Measurements from ENCODE around the gene CYP26B1.

Gene CYP26B1

DNA sequence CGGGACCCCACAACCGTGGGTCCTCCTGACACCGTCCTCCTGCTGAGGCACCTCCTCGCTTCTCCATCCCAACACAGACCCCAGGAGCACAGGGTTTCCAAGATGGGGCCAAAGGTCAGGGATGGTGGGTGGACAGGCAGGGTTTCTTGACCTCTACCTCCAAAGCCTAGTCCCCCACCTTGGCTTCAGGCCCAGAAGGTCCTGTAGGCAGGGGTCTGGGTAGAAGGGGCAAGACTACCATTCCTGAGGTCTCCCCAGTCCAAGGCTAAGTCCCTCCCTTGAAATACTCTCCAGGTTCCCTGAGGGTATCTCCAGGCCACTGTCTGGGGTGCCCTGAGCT lies 7.1 kb downstream of the CYP26B1 start:
- no peak for DNase-seq

DNA sequence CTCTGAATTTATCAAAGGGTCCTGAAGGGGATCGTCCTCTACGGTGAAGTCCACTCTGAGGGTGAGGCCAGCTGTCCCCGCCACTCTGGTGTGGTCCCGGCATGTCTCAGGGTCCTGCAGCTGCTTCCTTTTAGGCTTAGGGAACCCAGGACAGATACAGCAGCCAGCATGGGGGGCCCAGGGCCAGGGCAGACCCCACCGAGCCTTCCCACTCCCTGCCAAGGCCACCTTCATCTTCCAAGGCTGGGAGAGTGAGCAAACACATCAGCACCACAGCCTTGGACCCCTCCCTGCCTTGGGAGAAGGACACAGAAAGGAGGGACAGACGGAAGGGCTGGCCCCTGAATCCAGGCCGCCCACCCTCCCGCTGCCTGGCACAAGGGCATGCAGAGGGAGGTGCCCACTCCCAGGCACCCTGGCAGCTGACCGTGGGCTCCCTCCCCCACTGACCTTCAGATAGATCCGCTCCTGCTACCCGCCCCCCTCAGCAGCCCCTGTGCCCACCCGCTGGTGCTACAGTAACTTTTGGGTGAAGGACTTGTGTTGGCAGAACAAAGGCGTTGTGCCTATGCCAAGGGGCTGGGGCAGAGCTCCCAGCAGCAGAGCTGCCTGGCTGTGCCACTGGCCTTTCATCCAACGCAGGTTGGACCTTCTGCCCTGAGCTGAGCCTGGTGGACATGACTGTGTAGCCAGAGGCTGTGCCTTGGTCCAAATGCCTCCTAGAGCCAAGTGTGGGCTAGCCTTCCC lies 7.6 kb downstream of the CYP26B1 start:
- no peak for DNase-seq

DNA sequence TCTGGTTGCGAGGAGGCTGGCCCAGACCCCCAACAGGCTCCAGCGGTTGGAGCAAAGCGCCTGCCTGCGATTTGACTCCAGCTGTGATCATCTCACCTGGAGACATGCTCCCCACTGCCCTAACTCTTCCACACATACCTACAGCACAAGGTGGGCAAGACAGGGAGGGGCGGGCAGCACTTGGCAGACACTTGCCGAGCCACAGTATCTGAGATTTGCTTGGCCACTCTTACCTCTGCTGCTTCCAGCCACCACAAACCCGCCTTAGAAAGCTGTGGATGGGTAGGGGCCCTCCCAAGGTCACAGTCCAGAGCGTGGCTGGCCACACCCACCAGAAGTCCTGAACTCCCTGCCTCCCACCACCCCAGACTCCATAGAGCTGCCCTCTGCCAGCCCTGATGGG lies 8.2 kb downstream of the CYP26B1 start:
- DNase-seq: no peak

DNA sequence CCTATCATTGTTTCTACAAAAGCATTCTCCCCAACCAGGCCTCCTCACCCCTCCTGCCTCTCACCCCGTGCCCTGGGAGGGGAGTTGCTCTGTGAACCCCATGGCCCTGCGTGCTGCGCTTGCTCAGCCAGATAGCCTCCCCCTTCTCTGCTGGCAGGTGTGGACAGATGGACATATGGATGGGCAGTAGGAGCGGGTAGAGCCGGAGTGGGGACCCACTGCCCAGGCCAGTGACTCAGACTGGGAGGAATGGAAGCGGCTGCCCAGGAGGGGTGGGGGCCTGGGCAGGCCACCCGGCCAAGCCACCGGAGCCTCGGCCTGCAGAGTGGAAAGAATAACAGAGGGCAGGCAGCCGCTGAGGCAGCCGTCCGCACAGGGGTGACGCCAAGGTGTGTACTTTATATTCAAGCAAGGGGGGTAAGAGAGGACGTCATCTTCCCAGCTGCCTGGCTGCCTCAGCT lies 8.7 kb downstream of the CYP26B1 start:
- no peak for DNase-seq

DNA sequence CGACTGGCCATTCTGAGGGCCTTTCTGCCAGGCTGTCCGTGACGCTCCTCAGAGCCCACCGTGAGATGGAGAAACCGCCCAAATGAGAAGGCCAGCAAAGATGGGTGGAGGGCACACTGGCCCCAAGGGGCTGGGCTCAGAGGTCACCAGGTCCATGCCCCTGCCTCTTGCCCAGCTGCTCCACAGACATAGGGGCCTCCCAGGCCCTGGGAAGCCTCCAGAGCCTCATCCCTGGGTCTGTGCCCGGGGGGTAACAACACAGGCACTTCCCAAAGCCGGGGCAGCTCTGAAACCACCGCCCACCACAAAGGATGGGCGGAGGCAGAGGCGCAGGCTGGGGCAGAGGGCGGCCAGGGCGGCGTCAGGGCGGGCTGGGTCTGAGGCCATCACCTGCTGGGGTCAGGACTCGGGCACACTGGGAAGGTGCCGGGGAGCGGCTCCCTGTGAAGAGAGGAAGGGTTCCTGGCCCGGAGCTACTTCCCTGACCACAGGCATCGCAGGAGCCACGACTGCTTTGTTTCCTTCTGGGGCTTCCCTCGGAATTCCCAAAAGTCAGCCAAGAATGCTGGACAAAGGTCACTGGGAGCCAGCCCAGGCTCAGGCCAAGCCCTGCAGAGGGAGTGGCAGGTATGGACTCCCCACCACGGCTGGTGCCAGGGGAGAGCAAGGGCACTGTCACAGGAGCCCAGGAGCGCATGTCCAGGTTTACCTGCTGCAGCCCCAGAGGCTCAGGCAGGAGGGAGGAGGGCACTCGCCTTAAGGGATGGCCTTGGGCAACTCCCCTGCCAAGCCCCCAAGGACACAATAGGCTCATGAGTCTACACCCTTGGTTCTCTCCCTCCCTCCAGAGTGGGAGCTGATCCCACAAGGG lies 9.4 kb downstream of the CYP26B1 start:
- no peak for DNase-seq

DNA sequence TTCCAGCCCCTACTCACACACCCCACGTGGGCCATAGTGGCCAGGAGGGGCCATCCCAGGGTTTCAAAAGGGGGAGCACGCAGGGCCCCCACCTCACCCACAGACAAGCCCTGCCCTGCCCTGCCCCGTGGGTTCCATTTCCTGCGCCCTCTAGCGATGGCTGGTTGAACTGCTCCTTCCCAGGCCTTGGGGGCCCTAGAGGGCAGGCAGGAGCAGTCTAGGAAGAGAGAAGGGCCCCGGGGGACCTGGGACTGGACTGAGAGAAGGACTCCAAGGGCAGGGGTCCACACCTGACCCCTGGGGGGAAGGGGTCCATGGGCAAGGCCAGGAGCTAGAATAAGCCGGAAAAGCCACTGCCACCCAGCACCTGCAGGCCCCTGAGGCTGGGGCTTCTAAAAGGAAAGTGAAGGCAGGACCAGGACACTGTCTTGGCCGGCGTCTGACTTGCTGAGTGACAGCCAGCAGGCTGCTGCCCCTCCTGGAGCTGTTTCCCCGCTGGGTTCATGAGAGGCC lies 10.1 kb downstream of the CYP26B1 start:
- peak; percentile 27 for DNase-seq

DNA sequence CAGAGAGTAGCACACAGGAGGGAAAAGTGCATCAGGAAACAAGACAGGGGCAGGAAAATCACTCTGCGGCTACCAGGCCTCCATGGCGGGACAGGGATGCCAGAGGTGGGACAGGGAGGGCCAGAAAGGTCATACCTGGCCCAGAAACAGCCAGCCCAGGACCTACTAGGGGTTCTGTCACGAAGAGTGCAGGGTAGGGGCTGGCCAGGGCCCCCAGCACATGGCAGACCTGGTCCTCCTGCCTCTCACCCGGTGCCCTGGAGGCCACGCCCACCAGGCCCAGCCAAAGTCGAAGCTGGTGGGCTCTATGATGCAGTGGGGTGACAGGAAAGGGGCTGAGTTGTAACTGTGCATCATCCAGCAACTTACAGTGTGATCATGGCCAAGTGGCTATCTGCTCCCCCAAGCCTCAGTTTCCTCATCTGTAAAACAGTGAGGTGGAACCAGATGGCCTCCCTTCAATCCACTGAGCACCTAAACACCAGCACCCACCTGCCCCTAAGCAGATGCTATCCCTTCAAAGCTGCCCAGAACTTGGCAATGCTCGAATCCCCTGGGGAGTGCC lies 10.6 kb downstream of the CYP26B1 start:
- DNase-seq: no peak

DNA sequence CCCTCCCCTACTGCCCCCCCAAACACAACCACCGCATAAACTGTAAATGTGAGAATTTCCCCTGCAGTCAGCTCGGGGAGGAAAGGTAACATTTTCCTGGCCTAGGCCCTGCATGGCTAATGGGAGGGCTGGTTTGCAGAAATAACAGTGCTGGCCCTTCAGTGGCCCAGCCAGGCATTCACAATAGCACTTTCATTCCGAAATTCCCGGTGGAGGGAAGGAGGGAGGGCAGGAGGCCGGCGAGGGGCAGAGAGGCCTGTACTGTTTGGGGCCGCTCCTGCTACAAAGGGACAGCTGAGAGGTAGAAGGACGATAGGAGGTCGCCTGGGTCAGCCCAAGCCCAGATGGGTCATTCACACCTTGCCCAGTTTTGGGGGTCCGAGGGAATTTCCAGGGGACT lies 11.3 kb downstream of the CYP26B1 start:
- DNase-seq: no peak

DNA sequence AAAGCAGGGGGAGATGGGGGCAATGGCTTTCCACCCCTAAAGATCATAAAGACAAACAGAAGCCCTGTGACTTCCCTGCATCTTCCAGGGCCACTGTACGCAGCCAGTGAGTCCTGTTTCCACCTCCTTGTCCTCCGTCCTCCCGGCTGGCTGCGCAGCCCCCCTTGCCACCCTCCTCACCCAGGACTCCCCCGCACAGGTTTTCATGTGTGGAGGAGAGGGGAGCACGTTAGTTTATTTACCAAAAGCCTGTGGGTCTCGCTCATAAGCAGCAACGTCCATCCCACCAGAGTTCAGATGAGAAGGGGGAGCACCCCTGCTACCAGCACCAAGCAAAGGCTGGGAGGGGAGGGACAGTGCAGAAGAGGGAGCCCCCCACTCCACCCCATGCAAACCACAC lies 11.7 kb downstream of the CYP26B1 start:
- DNase-seq: no peak

DNA sequence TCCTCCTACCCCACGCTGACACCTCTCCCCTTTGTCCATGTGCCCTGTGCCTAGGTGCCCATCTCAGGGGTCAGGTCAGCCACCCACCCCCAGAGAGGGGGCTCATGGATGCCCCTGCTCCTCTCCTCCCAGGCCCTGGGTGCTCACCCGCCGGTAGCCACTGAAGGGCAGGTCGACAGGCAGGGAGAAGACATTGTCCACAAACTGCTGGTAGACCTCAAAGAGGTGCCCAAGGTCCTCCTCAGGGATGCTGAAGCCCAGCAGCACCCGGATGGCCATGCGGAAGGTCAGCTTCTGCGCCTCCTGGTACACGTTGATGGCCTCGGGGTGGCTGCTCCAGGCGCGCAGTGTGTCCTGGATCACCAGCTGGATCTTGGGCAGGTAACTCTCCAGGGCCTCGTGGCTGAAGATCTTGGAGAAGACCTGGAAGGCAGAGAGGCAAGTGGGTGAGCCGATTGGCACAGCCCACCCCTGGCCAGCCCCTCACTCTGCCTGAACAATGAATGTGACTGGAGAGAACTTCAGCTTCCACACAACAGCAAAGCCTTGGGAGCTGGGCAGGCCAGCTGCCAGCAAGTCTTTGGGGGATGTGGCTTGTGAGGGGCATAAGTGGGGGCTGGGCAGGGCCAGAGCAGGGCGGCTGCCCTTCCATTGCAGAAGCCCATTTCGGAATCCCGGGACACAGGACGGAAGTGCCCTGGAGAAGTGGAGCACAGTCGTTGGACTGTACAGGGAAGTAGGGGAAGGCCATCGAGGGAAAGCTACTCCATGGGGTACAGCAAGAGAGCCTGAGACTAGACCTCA lies 12.5 kb downstream of the CYP26B1 start:
- no peak for DNase-seq

DNA sequence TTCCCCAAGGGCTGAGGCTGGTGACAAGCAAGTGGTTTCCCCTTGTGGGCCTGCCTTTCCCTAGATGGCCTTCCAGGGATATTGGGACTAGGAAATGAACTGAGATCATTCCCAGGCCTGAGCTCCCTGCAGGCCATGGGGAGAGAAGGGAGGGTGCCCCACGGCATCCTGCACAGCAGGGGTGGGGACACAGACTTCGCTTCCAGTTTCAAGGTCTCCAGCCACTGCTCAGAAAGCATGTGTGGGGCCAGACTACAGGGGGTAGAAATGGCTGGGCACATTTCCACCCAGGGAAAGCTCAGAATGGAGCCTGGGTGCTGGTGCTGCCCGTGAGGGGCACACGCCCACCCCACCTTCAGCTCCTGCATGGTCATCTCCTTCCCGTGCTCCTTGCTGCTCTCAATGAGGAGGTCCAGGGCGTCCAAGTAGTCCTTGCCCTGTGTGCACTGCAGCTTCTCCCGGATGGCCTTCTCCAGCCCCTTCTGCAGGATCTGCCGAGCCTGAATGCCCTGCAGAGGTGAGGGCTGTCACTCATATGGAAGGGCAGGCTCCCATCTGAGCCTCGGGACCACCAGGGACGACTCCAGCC lies 13.2 kb downstream of the CYP26B1 start:
- DNase-seq: no peak

DNA sequence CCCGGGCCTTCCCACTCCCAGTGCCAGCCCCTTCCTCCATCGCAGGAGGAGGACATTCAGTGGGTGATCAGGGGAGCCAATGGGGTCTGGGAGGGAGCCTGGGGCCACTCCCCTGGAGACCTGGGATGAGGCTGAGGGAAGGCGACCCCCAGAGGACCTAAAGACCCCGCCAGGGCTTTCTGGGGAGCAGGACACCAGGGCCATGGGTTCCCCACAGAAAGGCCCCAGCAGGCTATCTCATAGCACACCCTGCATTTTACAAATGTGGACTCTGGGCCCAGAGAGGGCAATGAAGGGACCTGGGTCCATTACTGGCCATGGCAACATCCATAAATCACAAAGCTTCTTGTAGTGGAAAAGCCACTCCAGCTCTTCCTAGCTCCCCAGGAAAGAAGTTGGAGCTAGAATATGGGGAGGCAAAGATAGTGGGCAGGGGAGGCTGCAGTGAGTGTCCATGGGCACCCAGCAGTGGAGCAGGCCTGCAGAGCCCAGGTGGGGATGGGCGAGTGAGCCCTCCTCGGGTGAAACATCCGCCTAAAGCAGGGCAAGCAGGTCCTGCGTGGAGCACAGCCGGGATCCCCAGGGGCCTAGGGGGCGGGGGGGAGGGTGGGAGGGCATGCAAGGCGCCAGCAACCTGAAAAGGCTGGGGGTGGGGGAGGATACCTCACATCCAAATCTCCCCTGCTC lies 13.8 kb downstream of the CYP26B1 start:
- DNase-seq: no peak

DNA sequence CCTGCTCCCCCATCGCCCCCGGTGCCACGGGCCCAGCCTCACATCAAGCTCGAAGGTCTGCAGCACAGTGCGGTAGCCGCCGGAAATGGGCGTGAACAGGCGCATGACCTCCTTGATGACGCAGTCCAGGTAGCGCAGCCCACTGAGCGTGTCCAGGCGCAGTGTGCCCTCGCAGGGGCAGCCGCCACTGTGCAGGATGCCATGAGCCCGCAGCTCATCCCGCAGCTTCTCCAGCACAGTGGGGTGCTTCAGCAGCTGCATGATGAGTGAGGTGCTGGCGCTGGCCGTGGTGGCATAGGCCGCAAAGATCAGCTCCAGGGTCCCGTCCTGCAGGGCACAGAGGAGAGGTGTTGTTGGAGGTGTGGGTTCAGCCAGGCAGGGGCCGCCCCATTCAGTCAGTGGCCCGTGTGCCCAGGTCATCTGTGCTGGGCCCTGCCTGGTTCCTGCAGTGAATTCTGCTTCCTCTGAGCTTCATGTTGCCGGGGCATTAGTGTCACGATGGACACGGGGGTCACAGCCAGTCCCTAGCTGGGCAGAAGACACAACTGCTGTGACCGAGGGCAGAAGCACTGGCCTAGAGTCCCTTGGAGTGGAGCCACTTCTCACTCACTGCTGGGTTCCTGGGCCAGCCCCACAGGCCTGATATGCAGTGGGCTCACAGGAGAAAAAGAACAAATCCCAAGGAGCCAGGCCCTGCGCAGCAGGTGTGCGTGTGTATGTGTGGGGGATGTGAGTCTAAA lies 14.5 kb downstream of the CYP26B1 start:
- DNase-seq: no peak

DNA sequence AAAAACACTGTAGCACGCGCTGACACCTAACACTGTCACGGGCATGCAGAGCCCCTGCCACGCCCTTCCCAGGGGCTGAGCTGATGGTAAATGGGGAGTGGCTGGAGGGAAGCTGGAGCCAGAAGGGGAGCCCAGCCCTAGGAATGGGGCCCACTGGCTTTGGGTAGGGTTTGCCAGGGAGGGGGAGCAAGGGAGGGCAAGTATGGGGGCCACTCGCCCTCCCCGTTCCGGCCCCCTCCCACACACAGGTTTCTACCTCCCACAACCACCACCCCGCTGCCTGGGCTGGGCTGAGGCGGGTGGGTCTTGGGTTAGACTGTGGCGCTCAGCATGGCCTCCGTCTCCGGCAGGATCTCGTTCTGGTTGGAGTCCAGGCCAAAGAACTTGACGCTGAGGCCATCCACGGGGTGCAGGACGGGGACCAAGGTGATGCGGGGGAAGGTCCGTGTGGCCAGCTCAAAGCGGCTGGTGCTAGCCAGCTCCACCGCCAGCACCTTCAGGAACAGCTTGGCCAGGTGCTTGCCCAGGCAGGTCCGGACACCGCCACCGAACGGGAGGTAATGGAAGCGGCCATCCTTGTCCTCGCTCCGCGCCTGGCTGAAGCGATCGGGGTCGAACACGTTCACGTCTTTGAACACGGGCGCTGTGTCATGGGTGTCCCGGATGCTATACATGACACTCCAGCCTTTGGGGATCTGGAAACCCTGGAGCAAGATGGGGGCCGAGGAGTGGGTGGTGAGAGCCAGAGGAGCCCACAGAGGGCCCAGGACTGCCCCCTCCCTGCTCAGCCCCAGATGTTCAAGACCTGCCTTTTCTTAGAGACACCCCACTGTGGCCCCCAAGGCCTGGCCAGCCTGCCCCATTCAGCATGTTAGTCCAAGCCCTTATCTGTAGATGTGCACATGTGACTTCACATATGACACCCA lies 15.5 kb downstream of the CYP26B1 start:
- DNase-seq: no peak

DNA sequence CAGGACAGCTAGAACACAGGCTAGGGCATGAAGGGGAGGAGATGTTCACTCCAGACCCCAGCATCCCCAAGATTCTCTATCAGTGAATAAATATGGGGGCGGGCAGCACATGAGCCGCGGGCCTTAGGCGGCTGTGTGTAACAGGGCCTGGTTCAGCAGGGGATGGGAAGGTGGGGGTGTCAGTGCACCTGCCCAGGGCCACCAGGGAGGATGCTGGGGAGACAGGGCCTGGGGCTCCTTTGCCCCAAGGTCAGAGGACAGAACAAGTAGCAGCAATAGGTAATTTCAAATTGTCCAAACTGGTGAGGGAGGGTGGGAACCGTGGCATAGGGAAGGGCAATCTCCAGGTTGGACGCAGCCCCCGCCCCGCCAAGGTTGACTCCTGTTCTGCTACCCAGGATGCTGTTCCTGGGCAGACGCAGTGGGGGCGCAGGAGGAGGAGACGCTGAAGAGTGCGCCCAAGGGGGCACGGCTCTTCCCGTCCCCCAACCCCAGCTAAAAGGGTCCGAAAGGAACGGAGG lies 16.2 kb downstream of the CYP26B1 start:
- DNase-seq: no peak

DNA sequence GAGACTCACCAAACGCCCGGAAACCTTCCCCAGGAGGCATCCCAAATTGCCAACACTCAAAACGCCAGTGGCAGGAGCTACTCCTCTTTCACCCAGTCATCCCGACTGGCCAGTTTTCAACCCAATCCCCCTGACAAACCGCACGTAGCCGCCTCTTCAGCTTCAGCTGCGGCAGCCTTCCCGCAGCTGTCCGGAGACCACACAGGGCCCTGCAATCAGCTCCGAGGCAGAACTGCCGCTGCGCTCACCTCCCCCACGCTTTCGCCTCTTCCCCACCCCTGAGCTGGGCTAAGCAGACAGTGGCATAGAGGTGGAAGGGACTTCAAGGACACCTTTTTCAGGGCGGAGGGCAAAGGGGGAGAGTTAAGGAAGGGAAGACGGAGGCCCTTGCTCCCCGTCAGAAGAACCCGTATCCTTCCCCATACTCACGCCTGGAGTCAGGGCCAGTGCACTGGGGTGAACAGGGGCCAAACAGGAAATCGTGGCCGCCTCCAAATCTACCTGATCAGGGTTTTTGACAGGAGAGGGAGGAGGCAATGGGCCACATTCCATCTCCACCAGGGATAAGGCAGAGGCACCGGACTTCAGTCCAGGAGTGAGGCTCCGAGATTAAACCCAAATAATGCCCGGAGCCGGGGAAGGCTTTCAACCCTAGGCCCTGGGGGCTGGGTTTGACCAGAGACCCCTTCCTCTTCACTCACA lies 16.9 kb downstream of the CYP26B1 start:
- DNase-seq: no peak

DNA sequence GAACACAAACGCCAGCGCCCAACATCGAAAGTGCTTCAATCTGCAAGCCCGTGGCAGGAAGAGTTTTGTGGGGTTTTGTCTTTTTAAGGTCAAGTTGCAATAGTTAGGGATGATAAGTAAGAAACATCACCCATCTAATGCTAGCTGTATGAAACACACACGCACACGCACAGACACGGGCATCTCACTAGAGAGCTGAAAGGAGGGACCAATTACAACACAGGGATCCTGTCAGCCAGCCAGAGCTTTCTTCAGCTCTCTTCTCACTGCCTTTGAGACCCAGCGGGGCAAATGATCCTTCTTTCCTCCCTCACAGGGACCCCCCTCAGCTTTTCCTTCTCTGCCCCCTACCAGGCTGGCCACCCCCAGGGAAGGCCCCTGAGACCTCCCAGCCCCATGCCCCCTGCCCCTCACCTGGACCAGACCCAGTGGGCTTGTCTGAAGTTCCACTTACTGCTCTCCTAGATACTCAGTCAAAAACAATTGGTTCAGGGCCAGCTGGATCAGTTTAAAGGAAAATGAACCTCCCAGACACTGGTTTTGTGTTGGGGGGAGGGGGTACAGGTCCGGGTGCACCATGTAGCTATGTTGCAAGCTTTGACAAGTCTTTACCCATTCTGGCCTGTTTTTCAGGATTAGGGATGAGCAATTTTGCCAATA lies 17.9 kb downstream of the CYP26B1 start:
- no peak for DNase-seq

DNA sequence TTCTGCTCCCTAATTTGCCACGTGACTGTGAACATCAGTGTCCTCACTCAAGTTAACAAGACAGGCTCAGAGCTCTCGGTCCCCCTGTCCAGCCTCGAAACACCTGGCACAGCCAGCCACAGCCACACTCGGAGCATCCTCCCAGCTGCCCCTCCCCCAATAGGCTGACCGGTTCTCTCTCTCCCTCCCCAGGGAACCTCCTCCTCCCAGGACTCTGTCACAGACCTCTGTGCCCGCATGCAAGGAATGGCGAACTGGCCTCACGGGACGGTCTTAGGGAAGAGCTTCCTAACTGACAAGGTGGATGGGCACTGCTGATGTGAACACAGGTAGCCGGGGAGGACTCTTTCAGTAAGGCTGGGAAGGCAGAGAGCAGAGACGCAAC lies 18.8 kb downstream of the CYP26B1 start:
- DNase-seq: no peak
